Measurements from ENCODE around the gene LPGAT1. TPM values are rescaled to one million over a fixed set of nuclear protein-coding genes. Genes with fewer than 3 reads are reported as not detected.
"Not testable (repeated sequence)": the region's sequence is repeated elsewhere in the genome, so short reads cannot be mapped to it uniquely, and the experiment has no call there.

The LPGAT1 gene
- total RNA-seq (2014; rRNA removed; shearing (Covaris generic)): 35.3 and 46.5 TPM in 2 replicates
- polyA plus RNA-seq (2015; cell fraction: cytosol; rRNA removed): 24.2 and 32.9 TPM in 2 replicates
- 14.0 and 15.8 TPM in 2 replicates for polyA plus RNA-seq (2015; cell fraction: nucleus; rRNA removed)

GRCh38 chr1:211830328-211831142 lies at the start of gene LPGAT1:
LPGAT1 (minus strand) TSS chr1:211830763; CDS start chr1:211829296, 1,467 bp downstream.
- DNase-seq (ENCODE audit: low read depth): peak; percentile 54

GRCh38 chr1:211879475-211879874 lies 48.9 kb upstream of the LPGAT1 start:
- no peak for DNase-seq (ENCODE audit: low read depth)

- DNase-seq (ENCODE audit: low read depth): no peak
Measured at GRCh38 chr1:211876851-211877590, 46.5 kb upstream of the LPGAT1 start.

DNA sequence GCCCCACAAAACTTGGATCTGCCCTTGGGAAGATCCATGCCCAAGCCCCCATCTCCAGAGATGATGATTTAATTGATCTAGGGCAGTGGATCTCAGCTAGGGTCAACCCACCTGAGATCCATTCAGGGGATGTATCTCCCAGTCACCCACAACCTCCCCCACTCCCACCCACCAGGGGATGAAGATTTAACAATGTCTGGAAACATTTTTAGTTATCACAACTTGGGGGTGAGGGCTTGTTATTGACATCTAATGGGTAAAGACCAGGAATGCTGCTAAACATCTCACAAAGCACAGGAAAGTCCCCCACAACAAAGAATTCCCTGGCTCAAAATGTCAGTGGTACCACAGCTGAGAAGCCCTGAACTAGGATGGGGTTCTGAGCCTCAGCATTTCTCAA lies 45.0 kb upstream of the LPGAT1 start:
- DNase-seq (ENCODE audit: low read depth): no peak

- no peak for DNase-seq (ENCODE audit: low read depth)
Measured at GRCh38 chr1:211874521-211875347, 44.2 kb upstream of the LPGAT1 start.

DNA sequence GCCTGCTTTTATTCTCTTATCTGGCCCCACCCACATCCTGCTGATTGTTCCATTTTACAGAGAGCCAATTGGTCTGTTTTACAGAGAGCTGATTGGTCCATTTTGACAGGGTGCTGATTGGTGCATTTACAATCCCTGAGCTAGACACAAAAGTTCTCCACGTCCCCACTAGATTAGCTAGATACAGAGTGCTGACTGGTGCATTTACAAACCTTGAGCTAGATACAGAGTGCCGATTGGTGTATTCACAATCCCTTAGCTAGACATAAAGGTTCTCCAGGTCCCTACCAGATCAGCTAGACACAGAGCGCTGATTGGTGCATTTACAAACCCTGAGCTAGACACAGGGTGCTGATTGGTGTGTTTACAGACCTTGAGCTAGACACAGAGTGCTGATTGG lies 43.2 kb upstream of the LPGAT1 start:
- not testable (repeated sequence) for DNase-seq (ENCODE audit: low read depth)

GRCh38 chr1:211870156-211870555 lies 39.6 kb upstream of the LPGAT1 start:
- DNase-seq (ENCODE audit: low read depth): no peak

DNA sequence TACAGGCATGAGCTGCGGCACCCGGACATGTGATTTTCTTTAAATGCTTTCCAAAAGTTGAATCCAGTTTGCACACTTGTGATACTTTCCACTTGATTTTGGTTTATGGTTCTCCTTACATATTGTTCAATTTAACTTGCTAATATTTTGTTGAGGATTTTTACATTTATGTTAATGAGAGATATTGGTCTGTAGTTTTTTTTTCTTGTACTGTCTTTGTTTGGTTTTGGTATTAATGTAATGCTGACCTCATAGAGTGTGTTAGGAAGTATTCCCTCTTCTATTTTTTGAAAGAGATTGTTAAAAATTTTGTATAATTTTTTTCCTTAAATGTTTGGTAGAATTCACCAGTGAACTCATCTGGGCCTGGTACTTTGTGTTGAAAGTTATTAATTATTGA lies 34.6 kb upstream of the LPGAT1 start:
- DNase-seq (ENCODE audit: low read depth): no peak

DNA sequence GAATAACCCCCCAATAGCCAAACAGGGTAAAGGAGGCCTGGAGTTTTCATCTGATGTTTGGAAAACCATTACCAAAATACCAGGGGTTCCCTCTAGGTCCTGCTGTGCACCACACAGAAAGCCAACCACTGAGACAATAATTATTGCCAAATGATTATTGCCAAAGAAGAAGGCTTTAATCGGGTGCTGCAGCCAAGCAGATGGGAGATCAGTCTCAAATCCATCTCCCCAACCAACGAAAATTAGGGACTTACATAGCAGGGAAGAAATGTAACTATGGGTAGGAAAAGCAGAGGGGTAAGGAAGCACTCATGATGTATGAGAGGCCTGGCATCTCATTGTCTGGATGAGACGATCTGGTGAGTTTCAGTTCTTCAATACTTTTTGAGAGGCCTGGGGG lies 28.8 kb upstream of the LPGAT1 start:
- no peak for DNase-seq (ENCODE audit: low read depth)

GRCh38 chr1:211851174-211851573 lies 20.6 kb upstream of the LPGAT1 start:
- DNase-seq (ENCODE audit: low read depth): no peak

DNA sequence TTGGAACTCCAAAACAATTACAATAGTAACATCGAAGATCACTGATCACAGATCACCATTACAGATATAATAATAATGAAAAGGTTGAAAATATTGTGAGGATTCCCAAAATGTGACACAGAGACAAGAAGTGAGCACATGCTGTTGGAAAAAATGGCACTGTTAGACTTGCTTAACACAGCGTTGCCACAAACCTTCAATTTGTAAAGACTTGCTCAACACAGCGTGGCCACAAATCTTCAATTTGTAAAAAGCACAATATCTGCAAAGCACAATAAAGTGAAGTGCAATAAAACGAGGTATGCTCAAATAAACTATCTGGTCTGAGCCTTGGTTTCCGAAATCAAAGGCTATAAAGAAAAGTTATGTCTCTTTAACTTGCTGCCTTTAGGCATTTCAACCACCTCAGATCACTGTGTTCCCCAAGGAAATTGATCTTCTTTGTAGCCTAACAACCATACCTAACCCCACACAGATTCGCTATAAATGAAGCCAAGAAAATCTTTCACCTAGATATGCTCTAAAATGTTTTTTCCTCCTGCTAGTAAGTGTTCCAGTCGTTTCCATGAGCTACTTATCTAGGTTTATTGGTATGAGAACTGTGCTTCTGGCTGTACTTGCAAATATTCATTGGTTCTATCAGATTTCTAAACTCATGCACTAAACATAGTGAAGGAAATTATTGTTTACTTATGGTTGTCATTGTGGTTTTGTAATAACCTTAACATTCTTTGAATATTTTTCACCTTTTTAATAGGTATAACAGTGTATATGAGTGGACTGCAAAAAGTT lies 13.1 kb upstream of the LPGAT1 start:
- no peak for DNase-seq (ENCODE audit: low read depth)

- DNase-seq (ENCODE audit: low read depth): no peak
Measured at GRCh38 chr1:211843018-211843417, 12.5 kb upstream of the LPGAT1 start.

- DNase-seq (ENCODE audit: low read depth): no peak
Measured at GRCh38 chr1:211842518-211842917, 12.0 kb upstream of the LPGAT1 start.

DNA sequence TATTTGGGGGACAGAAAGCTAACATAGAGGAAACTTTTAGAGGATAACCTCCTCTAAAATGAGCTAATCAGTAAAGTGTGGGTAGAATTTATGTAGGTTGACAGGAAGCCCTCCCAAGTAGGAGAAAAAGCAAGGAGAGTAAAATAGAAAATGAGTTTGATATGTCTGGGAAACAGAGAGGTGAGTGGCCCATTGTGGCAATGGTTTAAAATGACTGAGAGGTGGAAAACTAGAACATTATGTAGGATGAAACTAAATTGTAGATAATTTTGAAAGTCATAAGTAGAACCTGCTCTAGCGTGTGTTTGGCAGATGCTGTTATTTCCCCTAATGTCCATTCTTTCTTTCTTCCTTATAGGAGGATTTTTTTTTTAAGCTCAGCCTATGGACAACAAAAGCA lies 8.5 kb upstream of the LPGAT1 start:
- no peak for DNase-seq (ENCODE audit: low read depth)

DNA sequence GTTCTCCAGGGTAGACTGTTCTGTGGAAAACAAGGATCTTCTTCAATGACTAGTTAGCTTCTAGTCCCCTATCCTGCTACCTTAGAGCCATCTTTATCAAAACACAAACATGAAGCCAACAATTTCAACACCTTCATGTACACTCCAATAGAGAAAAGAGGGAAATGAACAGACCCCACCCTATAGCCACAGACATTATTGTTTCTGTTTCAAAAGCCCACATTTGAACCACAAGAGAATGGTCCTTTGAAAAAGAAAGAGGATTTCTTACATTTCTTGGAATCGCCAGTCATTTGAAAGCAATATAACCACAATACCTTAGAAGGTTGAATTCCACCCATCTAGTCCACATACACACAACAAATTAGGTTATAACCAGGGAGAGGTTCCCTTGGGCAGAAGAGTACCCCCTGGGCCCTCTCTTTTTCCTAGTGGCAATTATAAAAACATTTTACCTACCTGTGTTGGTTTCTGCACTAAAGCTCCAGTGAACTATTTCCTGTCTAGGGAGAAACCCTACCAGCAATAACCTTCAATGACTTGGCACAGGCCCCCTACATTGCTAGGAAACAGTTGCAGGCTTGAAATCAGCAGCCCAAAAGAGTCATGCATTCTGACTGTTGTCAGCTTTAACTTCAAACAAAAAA lies 2.7 kb upstream of the LPGAT1 start:
- no peak for DNase-seq (ENCODE audit: low read depth)

DNA sequence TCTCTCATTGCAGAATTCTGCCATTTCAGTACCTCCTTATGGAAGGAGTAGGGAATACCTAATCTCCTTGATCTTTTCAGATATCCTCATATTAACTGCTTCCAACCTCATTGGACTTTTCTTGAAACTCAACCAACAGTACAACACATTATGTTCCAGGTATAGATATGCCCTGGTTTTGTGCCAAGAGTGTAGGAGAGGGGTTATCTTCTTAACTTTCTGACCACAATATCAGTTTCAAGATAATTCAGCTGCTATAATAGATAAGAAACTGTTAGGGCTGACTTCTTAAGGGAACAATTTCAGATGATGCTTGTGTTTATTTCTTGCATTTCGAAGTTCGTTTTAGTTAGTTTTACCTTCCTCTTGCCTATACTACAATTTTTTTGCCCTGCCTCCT lies 2.1 kb upstream of the LPGAT1 start:
- no peak for DNase-seq (ENCODE audit: low read depth)

GRCh38 chr1:211831558-211832323 lies 1.2 kb upstream of the LPGAT1 start:
- no peak for DNase-seq (ENCODE audit: low read depth)

- no peak for DNase-seq (ENCODE audit: low read depth)
Measured at GRCh38 chr1:211830055-211830327, 572 bp downstream of the LPGAT1 start.

GRCh38 chr1:211829343-211830054 lies 1.1 kb downstream of the LPGAT1 start:
- DNase-seq (ENCODE audit: low read depth): no peak
